NCI-H2171 treated with DMSO at 0.1 percent for 48 hours (cell line): ENCODE data around the gene PFDN2.

Experiments used
- DNase-seq: peaks from one replicate; lab custom pipeline; 2025; lab: John Stamatoyannopoulos, UW

The PFDN2 gene

DNA sequence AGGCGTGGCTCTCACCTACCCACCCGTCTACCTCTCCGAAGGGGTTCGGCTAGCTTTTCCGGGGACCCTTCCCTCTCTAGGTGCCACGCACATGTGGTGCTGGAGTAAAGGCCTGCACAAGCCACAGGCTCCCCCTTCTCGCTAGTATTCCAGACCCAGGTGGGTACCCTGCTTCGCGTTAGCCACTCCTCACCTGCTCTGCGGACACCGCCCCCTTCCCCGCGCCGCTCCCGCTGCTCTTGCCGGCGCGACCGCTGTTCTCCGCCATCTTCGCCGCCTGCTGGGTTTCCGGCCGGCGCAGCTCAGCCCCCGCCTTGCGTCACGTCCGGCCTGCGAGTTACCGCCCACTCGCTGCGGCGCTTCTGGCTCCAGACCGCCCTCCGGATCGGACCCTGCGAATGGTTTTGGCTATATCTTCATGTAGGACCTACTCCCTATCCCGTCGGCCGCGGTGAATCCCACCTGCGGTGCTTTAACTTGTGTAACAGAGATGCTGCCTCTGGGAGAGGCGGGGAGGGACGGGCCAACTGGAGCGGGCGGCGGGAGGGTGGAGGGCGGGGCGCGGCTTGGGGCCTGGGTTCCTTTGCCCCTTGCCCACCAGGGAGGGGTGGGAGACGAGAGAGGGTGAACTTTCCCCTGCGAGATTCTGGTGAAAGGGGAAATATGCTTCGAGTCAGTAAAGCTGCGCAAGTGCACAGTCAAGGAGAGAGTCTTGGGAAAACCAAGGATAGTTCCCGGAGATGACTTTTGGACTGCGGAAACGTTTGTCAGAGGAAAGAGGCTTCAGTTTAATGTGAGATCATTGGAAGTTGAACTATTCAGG is at the start of gene PFDN2, which contains the start of gene NIT1:
PFDN2 (minus strand) TSS at position 279 of the 823 bp plus-strand sequence; CDS start at position 268, 11 bp downstream.
NIT1 (plus strand) TSS at position 347 of the 823 bp plus-strand sequence; CDS start at position 419, 72 bp downstream.
- peak; percentile 83 for DNase-seq

- DNase-seq = peak; percentile 22
Measured at GRCh38 chr1:161166669-161167548, 49.1 kb upstream of the PFDN2 start.

GRCh38 chr1:161165742-161166668 is 48.2 kb upstream of the PFDN2 start, which contains the start of gene PPOX:
Gene PPOX (plus strand): TSS chr1:161166426. CDS start chr1:161166848, 422 bp downstream.
- DNase-seq = peak; percentile 98

- no peak for DNase-seq
Measured at GRCh38 chr1:161164901-161165610, 47.2 kb upstream of the PFDN2 start.

DNA sequence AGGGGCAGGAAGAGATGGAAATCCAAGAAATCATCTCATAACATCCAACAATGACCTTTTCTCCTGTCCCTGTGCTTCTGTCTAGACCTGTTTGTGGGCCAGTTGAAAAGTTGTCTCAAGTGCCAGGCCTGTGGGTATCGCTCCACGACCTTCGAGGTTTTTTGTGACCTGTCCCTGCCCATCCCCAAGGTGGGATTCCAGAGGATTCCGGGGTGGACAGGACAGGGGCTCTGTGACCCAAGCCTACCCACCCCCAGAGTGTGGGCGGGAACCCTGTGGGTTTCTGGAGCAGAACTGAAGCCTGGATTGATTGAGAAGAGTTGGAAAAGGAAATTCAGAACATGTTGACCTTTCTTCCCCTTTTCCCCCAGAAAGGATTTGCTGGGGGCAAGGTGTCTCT is 46.0 kb upstream of the PFDN2 start:
- DNase-seq = no peak

GRCh38 chr1:161162806-161163205 is 45.0 kb upstream of the PFDN2 start:
- DNase-seq = no peak

GRCh38 chr1:161162052-161162451 is 44.2 kb upstream of the PFDN2 start:
- DNase-seq = no peak

- DNase-seq = no peak
Measured at GRCh38 chr1:161161652-161162051, 43.8 kb upstream of the PFDN2 start.

- no peak for DNase-seq
Measured at GRCh38 chr1:161160671-161161145, 42.9 kb upstream of the PFDN2 start.

DNA sequence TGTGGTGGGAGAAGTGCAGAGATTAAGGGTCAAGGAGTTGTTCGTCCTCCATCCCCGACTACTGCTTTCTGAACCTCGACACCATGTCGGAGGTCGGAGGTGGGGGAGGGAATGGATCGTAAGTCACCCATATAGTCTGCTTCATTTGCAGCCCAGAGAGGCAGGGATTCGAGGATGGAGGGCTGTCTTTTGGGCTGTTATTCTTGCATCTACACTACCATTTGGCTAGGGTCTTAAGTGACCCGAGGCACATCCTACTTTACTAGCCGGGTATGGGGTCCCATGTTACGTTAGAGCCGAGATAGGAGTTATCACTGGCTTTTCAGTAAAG is 42.0 kb upstream of the PFDN2 start:
- no peak for DNase-seq

DNA sequence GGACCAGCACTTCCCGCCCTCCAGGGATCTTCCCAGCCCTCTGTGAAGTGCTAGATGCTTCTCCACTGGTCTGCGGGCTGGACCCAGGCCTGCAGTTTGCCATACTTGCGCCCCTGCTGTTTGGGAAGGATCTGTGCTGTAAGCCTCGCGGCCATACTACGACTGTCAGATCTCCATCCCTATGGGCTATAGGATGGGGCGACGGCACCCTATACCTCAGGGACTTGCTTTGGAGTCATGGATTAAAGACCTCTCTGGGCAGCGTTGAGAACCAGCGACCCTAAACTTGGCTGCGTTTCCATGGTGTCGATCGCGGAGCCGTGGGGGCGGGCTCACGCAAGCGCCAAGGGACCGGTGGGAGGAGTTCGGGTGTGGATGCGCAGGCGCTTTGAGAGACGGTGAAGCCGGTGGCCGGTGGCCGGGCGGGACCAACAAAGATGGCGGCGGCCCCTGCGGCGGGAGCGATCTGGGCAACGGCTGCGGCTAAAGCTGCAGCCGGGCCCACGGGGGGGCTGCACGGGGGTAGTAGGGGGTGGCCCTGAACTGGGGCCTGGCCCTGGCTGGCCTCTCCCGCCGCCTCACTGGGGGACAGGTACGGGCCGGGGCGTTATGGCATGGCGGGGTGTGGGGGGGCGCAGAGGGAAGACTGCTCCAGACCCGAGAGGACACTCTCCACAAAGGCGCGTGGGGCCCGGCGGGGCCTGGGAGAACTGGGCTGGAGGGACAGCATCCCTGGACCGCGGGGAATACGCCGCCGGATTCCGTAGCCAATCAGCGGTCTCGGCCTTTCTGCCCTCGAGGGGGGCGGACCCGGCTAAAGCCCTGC is 41.5 kb upstream of the PFDN2 start, which contains the start of gene USP21:
USP21 (plus strand) TSS at position 414 of the 826 bp plus-strand sequence. CDS start 1,141 bp downstream, outside the sequence.
- peak; percentile 89 for DNase-seq

- DNase-seq = no peak
Measured at GRCh38 chr1:161158316-161159010, 40.6 kb upstream of the PFDN2 start.

DNA sequence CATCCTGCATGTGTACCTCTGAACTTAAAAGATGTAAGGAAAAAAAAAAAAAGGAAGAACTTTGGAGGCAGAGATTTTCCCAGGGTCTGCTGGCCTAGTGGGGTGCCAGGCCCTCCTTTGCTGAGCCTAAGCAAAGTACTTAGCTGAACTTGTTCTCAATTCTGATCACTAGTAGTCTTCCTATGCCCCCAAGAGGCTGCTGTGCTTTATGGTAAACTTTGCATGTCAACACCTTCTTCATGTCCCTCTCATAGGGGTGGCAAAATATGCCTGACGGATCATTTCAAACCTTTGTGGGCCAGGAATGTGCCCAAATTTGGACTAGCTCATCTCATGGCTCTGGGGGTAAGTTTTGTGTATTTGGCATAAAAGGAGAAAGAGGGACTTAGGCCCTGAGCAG is 40.0 kb upstream of the PFDN2 start:
- DNase-seq = no peak

DNA sequence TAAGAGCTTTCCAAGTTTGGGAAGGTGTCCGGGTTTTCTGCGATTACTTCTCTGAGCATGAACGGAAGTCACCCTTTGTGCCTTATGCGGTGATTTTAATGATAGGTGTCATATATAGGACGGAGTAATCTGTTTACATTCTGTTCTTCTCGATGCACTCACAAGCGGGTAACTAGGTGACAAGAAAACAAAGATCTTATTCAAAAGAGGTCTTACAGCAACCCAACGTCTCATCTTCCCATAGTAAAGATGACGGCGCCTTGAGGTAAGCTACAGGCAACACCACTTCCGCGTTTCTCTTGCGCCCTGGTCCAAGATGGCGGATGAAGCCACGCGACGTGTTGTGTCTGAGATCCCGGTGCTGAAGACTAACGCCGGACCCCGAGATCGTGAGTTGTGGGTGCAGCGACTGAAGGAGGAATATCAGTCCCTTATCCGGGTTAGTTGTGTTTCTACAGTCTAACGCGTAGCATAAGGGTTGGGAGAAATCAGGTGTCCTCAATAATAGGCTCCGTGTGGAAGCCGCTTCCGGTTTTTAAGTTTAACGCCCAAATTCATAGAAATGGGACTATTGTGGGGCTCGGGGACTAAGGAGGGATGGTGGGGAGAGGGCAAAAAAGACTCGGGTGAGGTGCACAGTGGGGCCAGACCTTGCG is 36.0 kb upstream of the PFDN2 start, which contains the start of gene UFC1:
UFC1 (plus strand) TSS at position 297 of the 656 bp plus-strand sequence; CDS start at position 317, 20 bp downstream.
- DNase-seq = peak; percentile 94

- no peak for DNase-seq
Measured at GRCh38 chr1:161153176-161153575, 35.3 kb upstream of the PFDN2 start.

DNA sequence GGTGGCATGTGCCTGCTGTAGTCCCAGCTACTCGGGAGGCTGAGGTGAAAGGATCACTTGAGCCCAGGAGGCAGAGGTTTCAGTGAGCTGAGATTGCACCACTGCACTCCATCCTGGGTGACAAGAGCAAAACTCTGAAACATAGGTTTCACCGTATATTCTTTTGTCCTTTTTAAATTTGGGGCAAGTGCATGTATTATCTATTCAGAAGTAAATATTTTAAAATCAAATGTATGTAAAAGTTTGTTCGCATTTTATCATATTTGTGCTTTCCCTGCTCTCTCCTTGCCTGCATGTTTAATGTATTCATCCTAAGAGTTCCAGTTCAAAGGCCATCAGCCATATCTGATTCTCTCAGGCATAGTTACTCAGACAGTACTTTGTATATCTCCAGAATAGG is 28.0 kb upstream of the PFDN2 start:
- no peak for DNase-seq

DNA sequence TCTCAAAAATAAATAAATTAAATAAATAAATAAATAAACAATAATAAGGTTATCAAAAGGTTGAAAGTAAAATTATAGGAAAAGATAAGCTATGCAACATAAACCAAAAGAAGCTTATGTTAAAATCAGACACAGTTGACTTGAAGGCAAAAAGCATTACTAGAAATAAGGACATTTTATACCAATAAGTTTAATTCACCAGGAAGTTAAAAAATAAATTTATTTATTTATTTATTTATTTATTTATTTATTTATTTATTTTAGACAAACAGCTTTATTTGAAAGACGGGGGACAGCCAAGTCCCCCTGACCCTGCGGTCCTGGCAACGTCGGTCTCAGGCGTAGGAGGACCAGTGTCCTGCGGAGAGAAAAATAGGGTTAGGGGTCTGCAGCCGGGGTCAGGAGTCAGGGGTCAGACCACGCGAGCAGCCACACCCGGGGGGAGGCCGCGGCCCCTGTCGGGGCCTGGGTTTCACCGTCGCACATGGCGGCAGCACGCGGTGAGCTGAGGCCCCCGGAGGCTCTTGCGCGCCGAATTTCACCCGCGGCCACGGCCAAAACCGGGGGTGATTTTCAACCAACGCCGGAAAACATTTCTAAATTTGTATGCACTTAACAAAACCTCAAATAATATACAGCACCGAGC is 23.0 kb upstream of the PFDN2 start:
- no peak for DNase-seq

- DNase-seq = peak; percentile 47
Measured at GRCh38 chr1:161139766-161140165, 21.9 kb upstream of the PFDN2 start.
